ENCODE data around the gene COIL.
"Not testable (repeated sequence)": the region's sequence is repeated elsewhere in the genome, so short reads cannot be mapped to it uniquely, and the experiment has no call there.

The COIL gene

DNA sequence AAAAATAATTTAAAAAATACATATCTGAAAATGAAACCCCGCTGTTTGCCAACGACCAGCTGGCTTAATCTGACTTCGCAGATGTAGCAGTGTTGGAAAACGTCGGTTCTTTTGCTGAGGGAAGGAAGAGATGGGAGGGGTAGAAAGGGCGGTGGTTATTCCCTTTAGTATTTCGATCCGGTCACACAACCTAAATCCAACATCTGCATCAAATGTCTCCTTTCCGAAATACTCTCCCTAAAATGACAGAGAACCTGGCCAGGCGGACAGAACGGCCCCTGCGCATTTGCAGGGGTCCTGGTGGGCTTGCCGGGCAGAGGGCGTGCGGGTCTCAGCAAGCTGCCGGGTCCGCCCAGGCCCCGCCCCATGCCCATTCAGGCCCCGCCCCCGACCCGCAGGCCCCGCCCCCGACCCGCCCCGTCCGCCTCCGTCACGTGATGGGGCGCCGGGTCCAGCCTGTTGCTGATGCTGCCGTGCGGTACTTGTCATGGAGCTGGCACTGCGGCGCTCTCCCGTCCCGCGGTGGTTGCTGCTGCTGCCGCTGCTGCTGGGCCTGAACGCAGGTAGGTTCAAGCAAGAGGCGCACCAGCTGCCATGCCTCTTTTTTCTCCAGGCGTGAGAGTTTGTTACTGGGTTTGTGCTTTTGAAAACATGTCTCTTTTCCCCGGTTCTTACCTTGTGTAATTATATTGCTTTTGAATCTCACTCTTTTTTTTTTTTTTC is 17.0 kb upstream of the COIL start, which contains the start of gene SCPEP1:
Gene SCPEP1 (plus strand): TSS at position 459 of the 723 bp plus-strand sequence. CDS start 29 bp downstream, at position 488.
- peak; percentile 84 for DNase-seq

DNA sequence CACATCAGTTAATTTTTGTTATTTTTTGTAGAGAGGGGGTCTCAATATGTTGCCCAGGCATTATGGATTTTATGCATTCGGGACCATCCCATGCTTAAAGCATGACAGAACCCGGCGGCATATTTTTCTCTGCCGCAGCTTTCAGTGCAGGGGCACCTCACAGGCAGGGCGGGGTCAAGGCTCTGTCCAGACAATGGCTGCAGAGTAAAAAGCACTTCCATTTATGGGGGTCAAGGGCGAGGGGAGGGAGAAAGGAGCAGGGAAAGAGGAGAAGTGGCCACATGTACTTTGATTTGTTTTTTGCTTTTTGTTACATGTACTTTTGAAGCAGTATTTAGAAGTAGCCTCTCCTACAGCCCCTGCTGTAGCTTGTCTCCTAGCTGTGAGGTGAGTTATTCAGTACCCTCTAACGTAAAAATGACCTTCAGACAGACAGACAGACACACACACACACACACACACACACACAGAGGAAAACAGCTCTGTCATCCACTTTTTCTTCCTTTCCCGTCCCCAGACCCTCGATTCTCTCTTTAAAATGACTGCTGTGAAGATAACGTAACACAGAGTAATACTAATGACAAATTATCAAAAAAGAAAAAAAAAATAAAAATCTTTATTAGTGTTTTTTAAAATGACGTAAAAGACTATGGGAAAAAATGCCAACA is 16.2 kb upstream of the COIL start:
- DNase-seq, result no peak

GRCh38 chr17:56975656-56976055 is 14.8 kb upstream of the COIL start:
- no peak for DNase-seq

- no peak for DNase-seq
Measured at GRCh38 chr17:56974055-56974454, 13.2 kb upstream of the COIL start.

DNA sequence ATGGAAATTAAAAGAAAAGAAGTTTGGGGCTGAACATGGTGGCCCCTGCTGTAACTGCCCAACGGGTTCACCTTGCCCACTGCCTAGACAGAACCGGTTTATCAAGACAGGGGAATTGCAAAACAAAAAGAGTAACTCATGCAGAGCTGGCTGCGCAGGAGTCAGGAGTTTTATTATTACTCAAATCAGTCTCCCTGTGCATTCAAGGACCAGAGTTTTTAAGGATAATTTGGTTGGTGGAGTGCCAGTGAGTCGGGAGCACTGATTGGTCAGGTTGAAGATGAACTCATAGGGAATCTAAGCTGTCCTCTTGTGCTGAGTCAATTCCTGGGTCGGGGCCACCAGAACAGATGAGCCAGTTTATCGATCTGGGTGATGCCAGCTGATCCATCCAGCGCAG is 12.7 kb upstream of the COIL start:
- DNase-seq, result no peak

DNA sequence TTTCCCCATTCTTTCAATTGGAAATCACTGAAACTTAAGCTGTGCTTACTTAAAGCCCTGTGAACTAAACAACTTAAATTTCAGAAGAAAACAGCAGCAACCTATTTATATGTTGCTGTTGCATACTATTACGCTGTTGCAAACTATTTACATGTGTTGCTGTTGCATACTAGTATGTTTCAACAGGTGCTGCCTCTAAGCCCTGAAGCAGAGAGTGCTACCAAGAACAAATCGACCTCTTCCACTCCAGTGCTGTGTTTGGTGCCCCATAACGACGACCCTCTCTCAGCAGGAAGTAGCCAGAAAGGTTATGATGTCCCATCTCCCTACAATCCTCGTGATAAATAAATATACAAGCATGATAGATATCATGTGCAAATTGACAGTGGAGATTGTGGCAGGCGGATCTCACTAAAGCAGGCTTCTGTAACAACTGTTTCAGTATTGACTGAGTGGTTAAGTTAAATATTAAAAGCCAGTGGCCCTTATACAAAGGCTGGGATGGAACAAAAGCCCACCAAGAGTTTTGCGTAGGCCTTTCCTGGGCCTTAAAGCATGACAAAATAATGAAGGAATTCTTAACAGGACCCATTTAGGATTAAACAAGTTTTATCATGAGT is 11.4 kb upstream of the COIL start:
- DNase-seq, result no peak

DNA sequence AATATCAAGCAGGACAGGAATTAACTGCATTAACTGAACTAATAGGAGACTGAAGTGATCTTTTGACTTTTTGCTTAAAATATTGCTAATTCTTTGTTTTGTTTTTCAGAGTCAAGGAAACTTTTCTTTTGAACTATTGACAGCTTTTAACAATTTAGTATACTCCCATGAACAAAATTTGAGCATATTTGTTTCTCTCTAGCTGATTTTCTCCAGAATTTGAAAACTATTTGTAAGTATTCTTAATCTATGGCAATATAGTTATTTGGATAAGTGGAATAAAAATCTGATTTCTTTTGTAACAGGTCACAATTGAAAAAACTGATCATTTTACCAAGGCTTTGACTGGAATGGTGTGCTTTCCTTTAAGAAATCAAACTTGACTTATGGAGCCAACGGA is 10.1 kb upstream of the COIL start:
- DNase-seq, result no peak

DNA sequence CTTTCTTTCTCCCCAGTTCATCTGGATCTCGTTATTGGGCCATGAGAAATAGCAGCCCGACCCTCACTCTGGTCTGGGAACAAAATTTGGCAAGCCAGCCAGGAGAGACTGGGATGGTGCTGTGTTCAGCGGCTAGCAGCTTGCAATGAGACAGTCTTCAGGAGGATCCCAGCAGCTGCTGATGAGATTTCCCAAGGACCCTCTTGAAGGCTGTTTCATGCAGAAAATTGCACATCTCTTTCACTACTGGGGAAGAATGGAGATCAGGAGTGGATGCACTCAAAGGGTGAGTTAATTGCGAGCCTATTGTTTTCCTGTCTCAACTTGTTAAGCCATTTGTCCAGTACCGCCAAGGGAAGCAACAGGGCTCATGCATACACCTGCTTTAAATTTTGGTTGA is 5.5 kb upstream of the COIL start:
- peak; percentile 99 for DNase-seq

- not testable (repeated sequence) for DNase-seq
Measured at GRCh38 chr17:56965681-56966080, 4.8 kb upstream of the COIL start.

DNA sequence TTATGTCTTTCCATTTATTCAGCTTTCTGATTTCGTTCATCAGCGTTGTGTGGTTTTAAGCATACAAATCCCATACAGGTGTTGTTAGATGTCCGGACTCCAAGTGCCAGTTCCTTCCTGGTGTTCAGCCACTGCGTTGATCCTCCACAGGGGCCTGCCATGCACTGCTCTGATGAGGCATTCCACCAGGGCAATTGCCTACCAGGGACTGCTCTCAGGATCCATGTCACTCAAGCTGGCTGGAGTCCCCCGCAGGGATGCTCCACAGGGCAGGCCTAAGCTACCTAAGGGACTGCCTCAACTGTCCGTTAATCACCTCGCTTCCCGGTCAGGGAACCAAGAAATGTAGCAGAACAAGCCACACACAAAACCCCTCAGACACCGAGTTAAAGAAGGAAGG is 4.4 kb upstream of the COIL start:
- DNase-seq, result not testable (repeated sequence)

- DNase-seq, result no peak
Measured at GRCh38 chr17:56956992-56957391, 3.9 kb downstream of the COIL start.

GRCh38 chr17:56949595-56949994 is 11.3 kb downstream of the COIL start:
- DNase-seq, result no peak

DNA sequence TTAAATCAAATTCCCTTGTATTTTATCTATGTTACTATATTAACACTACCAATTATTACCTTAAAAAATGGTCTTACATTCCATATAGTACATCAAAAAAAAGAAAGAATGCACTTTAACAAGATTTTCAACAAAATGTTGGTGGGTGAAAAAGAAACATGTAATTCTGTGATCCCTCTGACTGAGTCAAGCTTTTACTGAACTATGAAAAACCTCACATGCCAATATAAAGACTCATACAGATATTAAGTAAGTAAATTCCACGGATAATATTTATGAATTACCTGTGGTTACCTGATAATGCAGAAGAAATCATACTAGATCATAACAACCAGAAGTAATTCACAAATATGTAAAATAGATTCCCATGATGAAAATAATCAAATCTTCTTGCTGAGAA is 12.4 kb downstream of the COIL start:
- no peak for DNase-seq

- no peak for DNase-seq
Measured at GRCh38 chr17:56947741-56948140, 13.1 kb downstream of the COIL start.

GRCh38 chr17:56945938-56946505 is 14.8 kb downstream of the COIL start:
- DNase-seq, result no peak

GRCh38 chr17:56943505-56944125 is 17.2 kb downstream of the COIL start:
- no peak for DNase-seq

DNA sequence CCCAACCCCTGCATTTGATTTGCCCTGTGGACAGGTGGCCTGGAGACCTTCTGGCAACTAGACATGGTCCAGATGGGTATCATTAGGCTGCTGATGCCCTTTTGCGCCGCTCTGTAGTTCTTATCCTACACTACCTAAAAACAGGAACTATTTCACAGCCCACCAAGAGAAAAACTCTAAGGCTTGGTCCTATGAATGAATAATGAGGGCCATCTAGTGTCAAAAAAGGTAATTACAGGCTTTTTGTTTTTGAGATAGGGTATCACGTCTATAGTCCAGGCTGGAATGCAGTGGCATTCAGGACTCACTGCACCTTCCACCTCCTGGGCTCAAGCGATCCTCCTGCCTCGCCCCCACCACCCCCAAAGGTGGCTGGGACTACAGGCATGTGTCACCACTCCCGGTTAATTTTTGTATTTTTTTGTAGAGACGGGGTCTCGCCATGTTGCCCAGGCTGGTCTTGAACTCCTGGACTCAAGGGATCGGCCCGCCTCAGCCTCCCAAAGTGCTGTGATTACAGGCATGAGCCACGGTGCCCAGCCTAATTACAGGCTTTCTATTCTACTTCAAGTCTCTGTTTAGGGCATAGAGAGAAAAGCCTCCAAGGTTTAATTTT is 20.9 kb downstream of the COIL start:
- DNase-seq, result peak; percentile 56

DNA sequence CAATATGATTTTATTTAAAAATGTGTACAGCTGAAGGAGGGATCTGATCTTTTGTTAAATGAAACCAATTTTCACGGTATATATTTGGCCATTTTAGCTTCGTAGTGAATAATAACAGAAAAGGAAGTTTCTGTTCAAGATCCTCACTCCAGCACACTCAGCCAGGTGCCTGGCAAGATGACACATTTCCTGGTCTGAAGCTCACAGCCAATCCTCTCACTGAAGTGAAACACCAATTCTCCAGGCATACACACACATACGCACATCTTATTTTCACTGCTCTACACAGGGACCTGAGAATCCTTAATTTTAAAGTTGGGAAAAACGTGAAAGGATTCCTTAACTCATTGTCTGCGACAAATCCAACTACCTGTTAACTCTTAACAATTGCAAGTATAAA is 22.6 kb downstream of the COIL start:
- not testable (repeated sequence) for DNase-seq

DNA sequence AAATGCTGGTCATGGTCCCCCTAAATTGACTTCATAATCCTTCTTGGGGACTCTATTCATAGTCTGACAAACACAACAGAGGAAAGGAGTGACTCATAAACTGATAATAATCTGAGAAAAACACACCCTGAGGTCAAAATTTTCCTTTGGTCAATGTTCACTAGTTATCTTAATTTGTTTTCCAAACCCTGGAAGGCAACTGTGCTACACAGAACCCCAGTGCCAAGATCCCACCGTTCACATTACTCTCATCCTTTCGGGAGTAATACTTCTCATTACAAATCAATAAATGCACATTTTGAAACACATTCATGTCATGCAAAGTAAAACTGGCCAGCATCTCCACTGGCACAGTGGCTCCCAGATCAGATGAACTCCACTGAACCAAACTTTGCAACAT is 23.2 kb downstream of the COIL start:
- no peak for DNase-seq

- DNase-seq, result no peak
Measured at GRCh38 chr17:56936697-56937322, 24.0 kb downstream of the COIL start.

- no peak for DNase-seq
Measured at GRCh38 chr17:56935461-56935860, 25.4 kb downstream of the COIL start.

DNA sequence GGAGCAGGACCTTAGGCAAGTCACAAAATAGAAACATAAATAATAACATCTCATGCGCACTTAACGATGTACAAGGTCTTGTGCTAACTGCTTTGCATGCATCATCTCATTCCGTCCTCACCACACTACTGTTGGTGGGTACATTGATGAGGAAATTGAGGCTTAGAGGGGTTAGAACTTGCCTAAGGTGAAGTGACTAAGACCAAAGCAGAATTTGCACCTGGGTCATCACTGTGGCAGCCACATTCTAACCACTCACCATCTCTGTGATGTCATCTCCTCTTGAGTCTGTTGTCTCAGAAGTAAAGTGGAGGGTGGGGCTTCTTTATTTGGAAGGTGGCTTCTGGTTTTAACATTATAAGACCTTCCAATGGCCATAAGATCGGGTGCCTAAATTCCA is 26.6 kb downstream of the COIL start:
- DNase-seq, result no peak

Data from NCI-H1105 treated with DMSO at 0.1 percent for 48 hours (cell line).